Activated CD4-positive, alpha-beta T cell treated with anti-CD3 and anti-CD28 coated beads, Interleukin-2, amount 50 U/mL, for 16 hours (primary cell): ENCODE measurements around the gene CORO7.

Source experiments
- DNase-seq: peaks from one replicate; pipeline ENCODE4 v3.0.0-alpha.2; 2020

The CORO7 gene

DNA sequence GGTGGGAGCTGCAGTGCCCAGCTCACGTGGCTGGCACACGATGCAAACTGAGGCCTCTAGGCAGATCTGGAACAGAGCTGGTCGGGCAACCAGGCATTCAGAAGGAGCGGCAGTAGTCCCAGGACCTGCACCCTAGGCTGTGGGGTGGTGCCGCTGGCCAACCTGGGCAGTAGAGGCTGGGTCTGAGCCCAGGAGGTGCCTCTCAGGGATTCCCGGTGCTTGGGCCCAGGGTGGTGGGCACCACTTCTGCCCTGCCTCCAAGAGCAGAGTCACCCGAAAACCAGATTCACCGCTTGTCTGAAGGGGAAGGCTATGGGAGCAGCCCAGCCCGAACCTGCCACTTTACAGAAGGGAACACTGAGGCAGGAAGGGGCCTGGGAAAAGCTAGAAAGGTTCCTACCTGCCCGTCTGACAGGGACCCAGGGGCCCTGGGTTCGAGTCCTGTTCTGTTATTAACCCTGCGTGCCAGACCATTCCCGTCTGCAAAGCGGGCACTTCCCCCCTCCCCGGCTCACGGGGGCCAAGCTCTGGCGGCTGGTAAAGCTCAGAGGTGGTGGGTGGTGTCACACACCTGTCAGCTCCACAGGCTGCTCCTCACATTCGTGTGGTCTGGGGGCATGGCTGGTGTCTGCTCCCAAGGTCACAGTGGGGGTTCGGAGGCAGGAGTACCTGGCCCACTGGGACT, 83.6 kb downstream of the CORO7 start:
- DNase-seq: no peak

DNA sequence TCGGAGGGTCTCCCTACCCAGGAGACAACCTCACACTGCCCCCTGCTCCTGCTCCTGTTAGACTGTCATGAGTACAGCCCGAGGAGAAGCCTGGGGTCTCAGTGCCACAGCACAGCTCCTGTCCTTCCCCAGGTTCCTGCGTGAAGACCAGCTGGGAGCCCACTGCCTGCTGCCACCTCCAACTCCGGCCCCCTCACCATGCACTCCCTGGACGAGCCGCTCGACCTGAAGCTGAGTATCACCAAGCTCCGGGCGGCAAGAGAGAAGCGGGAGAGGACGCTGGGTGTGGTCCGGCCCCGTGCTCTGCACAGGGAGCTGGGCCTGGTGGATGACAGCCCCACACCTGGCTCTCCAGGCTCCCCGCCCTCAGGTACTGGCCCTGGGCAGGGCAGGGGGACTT, 84.3 kb downstream of the CORO7 start:
- no peak for DNase-seq

DNA sequence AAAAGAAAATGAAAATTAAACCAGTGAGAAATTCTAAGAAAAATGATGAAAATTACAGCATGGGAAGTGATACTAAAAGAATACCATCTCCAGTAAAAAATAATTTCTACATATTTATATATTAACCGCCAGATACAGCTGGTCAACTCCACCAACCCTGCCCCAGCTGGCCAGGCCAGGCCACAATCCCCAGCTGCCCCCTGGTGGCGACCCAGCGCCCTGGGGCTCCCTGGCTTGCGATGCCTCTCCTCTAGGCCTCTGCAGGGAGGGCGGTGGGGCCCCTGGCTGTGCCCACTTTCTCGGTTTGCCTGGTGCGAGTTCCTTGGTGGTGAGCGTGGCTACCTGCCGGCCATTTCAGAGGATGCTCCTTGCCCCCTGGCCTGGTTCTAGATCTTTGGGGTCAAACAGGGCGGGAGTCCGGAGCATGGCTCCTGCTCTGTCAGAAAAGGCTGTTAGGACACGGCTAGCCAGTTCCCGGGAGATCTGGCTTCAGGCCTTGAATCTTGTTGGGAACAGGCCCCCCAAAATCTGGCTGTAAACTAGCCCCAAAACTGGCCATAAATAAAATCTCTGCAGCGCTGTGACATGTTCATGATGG, 86.0 kb downstream of the CORO7 start:
- peak; percentile 61 for DNase-seq

GRCh38 chr16:4328782-4329775, 87.3 kb downstream of the CORO7 start:
- DNase-seq: no peak

DNA sequence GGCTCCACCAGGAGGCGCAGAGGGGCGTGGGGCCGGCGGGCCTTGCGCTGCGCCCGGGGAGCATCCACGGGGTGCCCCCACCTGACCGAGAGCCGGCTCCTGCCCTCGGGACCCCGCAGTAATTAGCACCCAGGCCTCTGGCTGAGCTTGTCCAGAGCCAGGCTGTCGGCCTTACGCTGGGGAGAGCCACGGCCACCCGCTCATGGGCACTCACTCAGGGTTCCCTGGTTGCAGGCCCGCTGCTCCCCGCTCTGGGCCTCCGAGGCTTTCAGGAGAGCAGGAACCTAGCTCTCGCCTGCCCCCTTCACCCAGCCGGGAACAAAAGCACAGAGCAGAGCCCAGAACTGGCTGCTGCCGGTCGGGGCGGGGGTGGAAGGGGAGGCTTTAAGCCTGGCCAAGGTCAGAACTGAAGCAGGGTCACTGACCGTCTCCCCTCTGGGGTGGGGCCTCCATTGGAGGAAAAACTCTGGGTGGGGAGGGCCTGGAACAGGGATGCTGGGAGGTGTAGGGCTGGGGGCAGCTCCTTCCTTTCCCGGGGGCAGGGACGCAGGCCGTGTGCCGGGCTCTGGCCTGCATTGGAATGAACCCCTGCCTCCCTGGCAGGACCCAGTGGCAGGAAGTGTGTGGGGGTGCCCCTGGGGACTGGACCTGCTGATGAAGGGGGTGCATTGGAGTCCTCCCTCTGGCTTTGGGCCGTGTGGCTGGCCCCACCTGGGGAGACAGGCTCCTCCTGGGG, 88.2 kb downstream of the CORO7 start:
- peak; percentile 47 for DNase-seq

DNA sequence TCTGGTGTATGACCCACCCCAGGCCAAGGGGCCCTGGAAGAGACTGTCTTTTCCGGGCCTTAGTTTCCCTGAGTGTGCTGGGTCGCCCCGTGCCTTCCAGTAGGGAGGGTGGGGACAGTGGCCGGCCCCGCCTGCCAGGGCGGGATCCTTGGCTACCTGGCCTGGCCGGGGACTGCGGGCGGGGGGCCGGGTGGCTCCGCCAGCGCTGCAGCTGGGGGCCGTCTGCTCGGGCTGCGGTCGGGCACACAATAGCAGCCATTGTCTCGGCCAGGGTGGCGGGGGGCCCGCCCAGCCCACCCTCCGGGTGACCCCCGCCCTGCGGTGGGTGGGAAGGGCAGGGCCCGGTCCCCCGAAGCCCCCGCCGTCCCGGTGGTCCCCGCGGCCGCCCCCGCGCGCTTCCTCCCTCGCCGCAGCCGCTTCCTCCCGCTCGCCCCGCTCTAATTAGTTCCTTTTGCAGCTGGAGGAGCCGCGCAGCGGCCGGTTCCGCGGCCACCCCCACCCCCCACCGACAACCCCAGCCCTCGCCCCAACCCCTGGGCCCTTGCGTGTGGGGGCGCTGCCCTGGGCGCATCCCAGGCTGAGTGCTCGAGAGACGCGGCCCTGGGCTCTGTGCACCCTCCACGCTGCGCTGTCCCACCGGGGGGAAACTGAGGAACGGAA, 88.9 kb downstream of the CORO7 start:
- no peak for DNase-seq

- DNase-seq: no peak
Observed at GRCh38 chr16:4325253-4325758, 91.1 kb downstream of the CORO7 start.

- no peak for DNase-seq
Observed at GRCh38 chr16:4324492-4325252, 91.7 kb downstream of the CORO7 start.

- DNase-seq: no peak
Observed at GRCh38 chr16:4323845-4324488, 92.4 kb downstream of the CORO7 start.

- DNase-seq: no peak
Observed at GRCh38 chr16:4323071-4323844, 93.1 kb downstream of the CORO7 start.

DNA sequence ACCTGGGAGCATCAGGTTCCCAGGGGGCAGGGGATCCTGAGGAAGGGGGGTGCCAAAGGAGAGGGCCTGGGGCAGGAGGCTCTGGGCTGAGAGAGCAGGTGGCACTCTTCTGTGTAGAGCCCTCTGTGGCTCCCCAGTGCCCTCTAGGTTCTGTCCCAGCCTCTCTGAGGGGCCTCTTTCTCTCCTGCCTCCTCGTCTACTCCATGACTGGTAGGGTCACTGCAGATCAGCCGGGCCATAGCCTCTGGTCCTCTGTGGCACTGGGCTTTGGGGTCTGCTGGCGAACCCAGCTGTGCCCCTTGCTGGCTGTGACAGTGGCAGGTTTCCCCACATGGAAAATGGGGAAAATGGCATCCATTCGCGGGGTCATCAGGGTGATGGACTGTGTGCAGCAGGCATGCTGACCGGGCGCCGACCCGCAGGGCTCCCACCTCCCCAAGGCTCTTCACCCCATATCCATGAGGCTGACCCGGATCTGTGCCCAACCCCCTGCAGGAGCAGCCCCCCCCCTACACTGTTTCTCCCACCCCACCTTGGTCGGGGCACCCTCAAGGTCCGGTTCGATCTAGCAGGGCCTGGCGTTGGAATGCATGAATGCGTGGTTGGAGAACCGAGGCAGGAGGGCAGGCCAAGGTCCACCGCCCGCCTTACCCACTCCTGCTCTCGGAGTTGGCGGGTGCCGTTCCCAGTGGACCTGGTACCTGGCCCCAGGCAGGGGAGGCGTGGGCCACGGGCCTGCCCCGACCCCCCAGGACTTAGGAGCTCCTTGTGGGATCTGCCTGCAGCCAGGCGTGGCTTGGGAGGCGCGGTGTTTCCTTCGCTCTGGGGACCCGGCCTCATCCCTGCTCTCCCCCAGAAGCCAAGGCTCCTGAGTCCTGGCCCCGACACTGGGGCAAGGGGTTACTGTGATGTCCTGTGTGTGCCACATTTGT, 94.0 kb downstream of the CORO7 start:
- DNase-seq: no peak

GRCh38 chr16:4321286-4322120, 94.9 kb downstream of the CORO7 start:
- DNase-seq: no peak

GRCh38 chr16:4320571-4321137, 95.7 kb downstream of the CORO7 start:
- no peak for DNase-seq

DNA sequence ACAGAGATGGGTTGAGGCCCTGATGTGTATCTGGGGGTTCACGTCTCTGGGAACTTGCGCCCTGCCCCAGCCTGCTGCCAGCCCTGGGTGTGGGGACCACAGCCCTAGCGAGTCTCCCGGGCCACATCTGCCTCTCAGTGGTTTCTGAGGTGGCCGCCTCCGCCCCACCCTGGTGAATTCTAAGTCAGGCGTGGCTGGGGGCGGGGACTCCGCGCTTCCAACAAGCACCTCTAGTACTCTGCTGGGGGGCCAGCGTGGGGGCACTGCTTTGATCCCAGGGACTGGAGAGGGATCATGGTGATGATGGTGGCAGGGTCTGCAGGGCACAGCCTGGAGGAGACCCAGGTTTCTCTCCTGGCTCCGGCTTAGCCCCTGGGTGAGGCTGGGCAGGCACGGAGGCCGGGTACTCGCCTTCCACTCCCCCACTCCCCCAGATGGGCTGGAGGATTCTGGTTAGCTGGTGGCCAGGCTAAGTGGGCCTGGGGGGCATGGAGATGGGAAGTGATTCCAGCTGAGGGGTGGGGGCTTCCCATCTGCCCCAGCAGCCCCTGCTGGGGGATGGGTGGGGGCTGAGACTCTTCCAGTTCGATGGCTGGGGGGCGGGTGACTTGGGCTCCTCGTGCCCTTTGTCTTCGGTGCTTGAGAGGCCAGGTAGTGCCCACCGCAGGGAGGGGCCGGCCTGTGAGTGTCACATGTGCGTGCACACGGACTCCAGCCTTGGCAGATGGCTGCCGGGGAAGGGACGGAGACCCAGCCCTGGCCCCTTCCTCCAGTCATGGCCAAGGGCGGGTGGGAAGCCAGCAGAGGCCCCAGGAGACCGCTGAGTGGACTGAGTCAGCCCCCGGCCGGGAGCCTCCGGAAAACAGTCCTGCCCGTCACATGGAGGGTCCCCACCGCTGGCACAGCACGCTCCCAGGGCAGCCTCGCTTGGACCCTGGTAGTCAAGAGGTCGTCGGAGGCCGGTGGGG, 96.7 kb downstream of the CORO7 start:
- DNase-seq: peak; percentile 42

- no peak for DNase-seq
Observed at GRCh38 chr16:4318967-4319366, 97.4 kb downstream of the CORO7 start.

DNA sequence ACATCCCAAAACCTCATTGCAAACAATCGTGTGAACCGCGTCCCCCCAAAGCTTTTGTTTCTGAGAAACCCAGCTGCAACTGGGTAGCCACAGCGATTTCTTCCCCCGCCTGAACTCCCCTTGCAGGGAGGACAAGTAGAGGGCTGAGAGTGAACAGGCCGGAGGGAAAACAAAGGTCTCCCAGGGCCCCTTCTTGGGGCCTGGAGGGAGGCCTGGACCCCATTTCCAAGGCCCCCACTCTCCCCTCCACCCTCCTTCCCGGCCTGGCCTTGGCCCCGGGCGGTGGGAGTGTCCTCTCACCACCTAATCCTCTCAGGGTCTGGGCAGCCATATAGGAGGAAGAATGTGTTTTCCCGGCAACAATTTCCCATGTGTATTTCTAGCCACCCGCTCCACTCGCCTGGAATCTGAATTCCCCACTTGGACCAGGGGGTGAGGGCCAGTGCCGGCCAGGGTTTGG, 97.9 kb downstream of the CORO7 start:
- no peak for DNase-seq
